GM19099 (cell line): ENCODE results near the gene LIG4.

Experiments used
- POLR2A ChIP-seq: IDR thresholded peaks from 3 replicates; pipeline ENCODE4 v1.6.1; 2011; ENCODE audit warnings: low read depth; ENCODE audit not compliant: insufficient read length; ENCODE audit errors: extremely low read depth

Gene LIG4

GRCh38 chr13:108210551-108210950, 4.8 kb downstream of the LIG4 start:
- TF ChIP-seq POLR2A = no peak

GRCh38 chr13:108200781-108201398, 14.4 kb downstream of the LIG4 start:
- no peak for TF ChIP-seq POLR2A

GRCh38 chr13:108195861-108196260, 19.5 kb downstream of the LIG4 start:
- TF ChIP-seq POLR2A = no peak

GRCh38 chr13:108195146-108195545, 20.2 kb downstream of the LIG4 start:
- TF ChIP-seq POLR2A = no peak

- TF ChIP-seq POLR2A = no peak
Measured at GRCh38 chr13:108194435-108194936, 20.9 kb downstream of the LIG4 start.

- no peak for TF ChIP-seq POLR2A
Measured at GRCh38 chr13:108193806-108194205, 21.5 kb downstream of the LIG4 start.

GRCh38 chr13:108190897-108191296, 24.4 kb downstream of the LIG4 start:
- no peak for TF ChIP-seq POLR2A

- TF ChIP-seq POLR2A = no peak
Measured at GRCh38 chr13:108188260-108188659, 27.1 kb downstream of the LIG4 start.

GRCh38 chr13:108185223-108185622, 30.1 kb downstream of the LIG4 start:
- no peak for TF ChIP-seq POLR2A

GRCh38 chr13:108182652-108183051, 32.7 kb downstream of the LIG4 start:
- TF ChIP-seq POLR2A = no peak

GRCh38 chr13:108178078-108178477, 37.3 kb downstream of the LIG4 start:
- TF ChIP-seq POLR2A = no peak

- TF ChIP-seq POLR2A = no peak
Measured at GRCh38 chr13:108176685-108177274, 38.6 kb downstream of the LIG4 start.

GRCh38 chr13:108168929-108169328, 46.4 kb downstream of the LIG4 start:
- no peak for TF ChIP-seq POLR2A

- no peak for TF ChIP-seq POLR2A
Measured at GRCh38 chr13:108166078-108166477, 49.3 kb downstream of the LIG4 start.

- no peak for TF ChIP-seq POLR2A
Measured at GRCh38 chr13:108158746-108159145, 56.6 kb downstream of the LIG4 start.
